OCI-LY7 (cell line): Measurements from ENCODE around the gene IL20RA.

Experiments used
- CTCF ChIP-seq: fragments of 200-600 bp; sonication (generic); conservative IDR thresholded peaks from 2 replicates; pipeline ENCODE4 v1.5.1; 2014; ENCODE audit warnings: mild to moderate bottlenecking, antibody characterized with exemption, low read length, moderate library complexity, mixed read lengths
- EZH2phosphoT487 ChIP-seq: fragments of 200-600 bp; sonication (generic); IDR thresholded peaks from 2 replicates; pipeline ENCODE4 v1.6.1; 2018; ENCODE audit warnings: low read depth, borderline replicate concordance, mild to moderate bottlenecking, mixed run types, antibody characterized with exemption, low read length, moderate library complexity, mixed read lengths

GRCh38 chr6:136968837-136969236 is 75.9 kb downstream of the IL20RA start:
- TF ChIP-seq CTCF (no peak), EZH2phosphoT487 (no peak)
